GM12875 (cell line): ENCODE measurements around the gene SIAH3.

ENCODE experiments used
- H3K4me3 ChIP-seq: one replicate; pipeline ENCODE4 v1.5.1; 2011; ENCODE audit warnings: low read depth, low read length, control low read depth
- CTCF ChIP-seq: IDR thresholded peaks from 2 replicates; pipeline ENCODE4 v1.5.1; 2011; ENCODE audit warnings: low read depth, mild to moderate bottlenecking, control low read depth, inconsistent platforms, low read length, moderate library complexity, borderline replicate concordance; ENCODE audit not compliant: insufficient read depth

Gene SIAH3

GRCh38 chr13:45798851-45799250 is 52.7 kb downstream of the SIAH3 start:
- no peak overlapping the region for H3K4me3 ChIP-seq
- TF ChIP-seq CTCF: no peak

GRCh38 chr13:45796426-45797235 is 54.9 kb downstream of the SIAH3 start:
- H3K4me3 ChIP-seq: no peak overlapping the region
- no peak for TF ChIP-seq CTCF

GRCh38 chr13:45792827-45793303 is 58.7 kb downstream of the SIAH3 start:
- no peak overlapping the region for H3K4me3 ChIP-seq
- TF ChIP-seq CTCF: no peak

- H3K4me3 ChIP-seq: no peak overlapping the region
- no peak for TF ChIP-seq CTCF
These were observed 63.5 kb downstream of the SIAH3 start for GRCh38 chr13:45788011-45788410.

GRCh38 chr13:45787346-45787745 is 64.2 kb downstream of the SIAH3 start:
- TF ChIP-seq CTCF: no peak
- H3K4me3 ChIP-seq: no peak overlapping the region

GRCh38 chr13:45786293-45786920 is 65.1 kb downstream of the SIAH3 start:
- H3K4me3 ChIP-seq: no peak overlapping the region
- TF ChIP-seq CTCF: no peak
